B cell (primary cell): Measurements from ENCODE around the gene SLC6A6. TPM values are rescaled to one million over a fixed set of nuclear protein-coding genes. Genes with fewer than 3 reads are reported as not detected.

Source experiments
- ATAC-seq: fragments of 200-7000 bp; cut with Tn5 transposase; one replicate; pipeline ENCODE4 v1.10.0; 2021; ENCODE audit warnings: low read depth, mild to moderate bottlenecking, moderate number of reproducible peaks, moderate library complexity
- CTCF ChIA-PET: fragments of 350-600 bp; sonication (Branson Sonifier 250); formaldehyde crosslinking; loops from one replicate; lab custom pipeline; 2021; ENCODE audit warnings: antibody characterized with exemption, inconsistent platforms; lab: Charles Lee
- POLR2A ChIA-PET: fragments of 350-600 bp; sonication (Branson Sonifier 250); formaldehyde crosslinking; loops from one replicate; lab custom pipeline; 2021; ENCODE audit warnings: antibody characterized with exemption; lab: Charles Lee
- DNase-seq: peaks from one replicate; pipeline ENCODE4 v3.0.0; 2013
- H2AFZ ChIP-seq: 2 replicates; pipeline ENCODE4 v1.6.1; 2012; ENCODE audit warnings: mild to moderate bottlenecking, low read depth, low read length; ENCODE audit not compliant: insufficient read depth, poor library complexity, severe bottlenecking
- H3K27ac ChIP-seq, 2 donors: 1 replicate in 1 of 2; 2 replicates in 1 of 2; pipeline ENCODE4 v1.5.1; 2012 to 2013; ENCODE audit warnings: low read length in 2 of 2, mild to moderate bottlenecking in 2 of 2, moderate library complexity in 1 of 2
- H3K27me3 ChIP-seq, 4 experiments: fragments of 200-600 bp in 1 of 4; sonication (generic) in 1 of 4; replicated peaks in 1 of 4; 1 replicate in 2 of 4; 2 replicates in 2 of 4; pipeline versions ENCODE4 v1.6.1 to v1.7.0; 2013 to 2016; ENCODE audit warnings: low read length in 3 of 4, mild to moderate bottlenecking in 2 of 4, mixed read lengths in 1 of 4, moderate library complexity in 1 of 4; ENCODE audit not compliant: insufficient read depth in 4 of 4, control insufficient read depth in 3 of 4; ENCODE audit errors: control extremely low read depth in 1 of 4
- H3K36me3 ChIP-seq, 2 experiments: replicated peaks in 1 of 2; 1 replicate in 1 of 2; 2 replicates in 1 of 2; pipeline versions ENCODE4 v1.6.1 to v1.7.1; 2013; ENCODE audit warnings: low read length in 1 of 2; ENCODE audit not compliant: insufficient read depth in 2 of 2, control insufficient read depth in 1 of 2; ENCODE audit errors: control extremely low read depth in 1 of 2, extremely low read depth in 1 of 2
- H3K4me1 ChIP-seq, 2 donors: fragments of 200-600 bp in 1 of 2; sonication (generic) in 1 of 2; 1 replicate in 1 of 2; 2 replicates in 1 of 2; pipeline versions ENCODE4 v1.5.1 to v1.6.1; 2013 to 2017; ENCODE audit warnings: low read length in 2 of 2; ENCODE audit not compliant: control insufficient read depth in 2 of 2, insufficient read depth in 2 of 2
- H3K4me2 ChIP-seq: replicated peaks from 2 replicates; pipeline ENCODE3; 2012; ENCODE audit warnings: mild to moderate bottlenecking, low read depth, low read length; ENCODE audit not compliant: poor library complexity, severe bottlenecking
- H3K4me3 ChIP-seq, 5 experiments: fragments of 200-600 bp in 1 of 5; sonication (generic) in 1 of 5; 1 replicate in 3 of 5; 2 replicates in 2 of 5; pipeline versions ENCODE4 v1.5.1 to v1.7.0; 2011 to 2016; ENCODE audit warnings: low read length in 4 of 5, mild to moderate bottlenecking in 4 of 5, low read depth in 2 of 5, control low read depth in 1 of 5, moderate library complexity in 1 of 5; ENCODE audit not compliant: insufficient read depth in 1 of 5; ENCODE audit errors: control extremely low read depth in 1 of 5, extremely low read depth in 1 of 5
- H3K79me2 ChIP-seq: fragments of 200-600 bp; sonication (generic); one replicate; pipeline ENCODE4 v1.6.0; 2016; ENCODE audit warnings: low read length; ENCODE audit not compliant: control insufficient read depth, insufficient read depth
- H3K9ac ChIP-seq: fragments of 200-600 bp; sonication (generic); 2 replicates; pipeline ENCODE4 v1.6.1; 2017; ENCODE audit warnings: mild to moderate bottlenecking, low read length, moderate library complexity
- H3K9me3 ChIP-seq, 3 donors: one replicate each; pipeline versions ENCODE4 v1.6.1 to v1.7.1; 2013; ENCODE audit warnings: low read length in 2 of 3; ENCODE audit not compliant: control insufficient read depth in 2 of 3, insufficient read depth in 1 of 3; ENCODE audit errors: control extremely low read depth in 1 of 3
- H4K20me1 ChIP-seq: 2 replicates; pipeline ENCODE4 v1.6.0; 2012; ENCODE audit warnings: mild to moderate bottlenecking, low read length; ENCODE audit not compliant: insufficient read depth, control insufficient read depth, poor library complexity, severe bottlenecking
- H3K27ac Mint-ChIP-seq: one replicate; pipeline ENCODE4 v1.8.0; 2021; ENCODE audit warnings: mixed read lengths
- H3K27me3 Mint-ChIP-seq: one replicate; pipeline ENCODE4 v1.8.0; 2021; ENCODE audit warnings: mixed read lengths
- H3K4me1 Mint-ChIP-seq: one replicate; pipeline ENCODE4 v1.8.0; 2021; ENCODE audit warnings: mixed read lengths
- H3K4me3 Mint-ChIP-seq: one replicate; pipeline ENCODE4 v1.8.0; 2021; ENCODE audit warnings: mixed read lengths
- H3K9me3 Mint-ChIP-seq: one replicate; pipeline ENCODE4 v1.8.0; 2022; ENCODE audit warnings: mixed read lengths; ENCODE audit not compliant: insufficient read depth
- CTCF ChIP-seq: fragments of 200-600 bp; IDR thresholded peaks from one replicate; pipeline ENCODE4 v1.8.0; 2022; ENCODE audit warnings: antibody characterized with exemption, mild to moderate bottlenecking
- EZH2 ChIP-seq: IDR thresholded peaks from 2 replicates; pipeline ENCODE4 v1.6.1; 2012; ENCODE audit warnings: borderline replicate concordance, low read depth, mild to moderate bottlenecking, moderate library complexity, low read length; ENCODE audit not compliant: insufficient read depth, poor library complexity, severe bottlenecking
- WGBS: methylation state at CpG from one replicate; pipeline ENCODE4 v1.1.5; 2013; ENCODE audit warnings: missing lambda C conversion rate; ENCODE audit not compliant: insufficient coverage; 5-methylcytosine and 5-hydroxymethylcytosine counted together
- intact Hi-C: fragments of 100-400 bp; cut with micrococcal nuclease; formaldehyde crosslinking; loops from one replicate; pipeline ENCODE4 v1.10.0; 2022
- polyA plus RNA-seq: library from polyadenylated mRNA; depleted of rRNA; stranded (reverse); fragments of >200 nt; gene quantifications from 2 replicates; pipeline ENCODE4 v1.2.3, GENCODE V29; 2012
- total RNA-seq, 2 donors: library from RNA; stranded (reverse); fragments of 120-200 nt in 1 of 2; gene quantifications; 1 replicate in 1 of 2; 2 replicates in 1 of 2; pipeline versions ENCODE4 v1.2.3 to v1.2.4, GENCODE V29; 2013 to 2022

SLC6A6 gene
- total and polyA plus RNA-seq, 2 donors (not counting 1 experiment from before 2014, with no cell fraction given), result 34.2 to 48.7 TPM

DNA sequence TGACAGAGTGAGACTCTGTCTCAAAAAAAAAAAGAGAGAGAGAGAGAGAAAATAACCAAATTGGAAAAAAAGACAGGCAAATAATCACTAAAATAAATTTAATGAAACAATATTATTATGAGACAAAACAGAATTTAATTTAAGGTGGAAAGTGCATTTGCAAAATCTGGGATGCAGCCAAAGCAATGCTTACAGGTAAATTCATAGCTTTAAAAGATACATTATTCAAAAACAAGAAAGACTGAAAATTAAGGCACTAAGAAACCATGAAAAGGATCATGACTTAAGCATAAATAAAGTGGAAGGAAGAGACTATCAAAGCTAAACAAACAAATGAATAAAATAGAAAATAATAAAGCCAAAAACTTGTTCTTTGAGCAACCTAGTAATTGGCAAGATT is 100.1 kb downstream of the SLC6A6 start:
- no peaks in the 10 kb centered on the region for H3K36me3 ChIP-seq
- no peaks in the 10 kb centered on the region for H3K79me2 ChIP-seq
- TF ChIP-seq EZH2, result no peak
- TF ChIP-seq CTCF, result no peak
- no peaks in the 10 kb centered on the region for H3K4me1 ChIP-seq
- Mint-ChIP-seq H3K9me3 (peaks cover 6% of the 10 kb centered on the region), H3K4me3 (no peak overlapping the region), H3K27me3 (peaks cover 10% of the 10 kb centered on the region), H3K4me1 (no peaks in the 10 kb centered on the region), H3K27ac (no peak overlapping the region)
- H3K27ac ChIP-seq, result no peak overlapping the region
- H3K27me3 ChIP-seq, result peaks cover 0 to 4% (median 0%) of the 10 kb centered on the region in 4 experiments
- H3K4me2 ChIP-seq, result no peak overlapping the region
- peaks cover 0 to 17% (median 9%) of the 10 kb centered on the region in 3 donors for H3K9me3 ChIP-seq
- H2AFZ ChIP-seq, result no peak overlapping the region
- H3K9ac ChIP-seq, result no peak overlapping the region
- H3K4me3 ChIP-seq, result no peak overlapping the region
- no peak for ATAC-seq
- CTCF ChIA-PET, result no interaction called here
- intact Hi-C loops, result no loop called here
- POLR2A ChIA-PET, result no interaction called here
- H4K20me1 ChIP-seq, result no peaks in the 10 kb centered on the region
- no peak for DNase-seq

DNA sequence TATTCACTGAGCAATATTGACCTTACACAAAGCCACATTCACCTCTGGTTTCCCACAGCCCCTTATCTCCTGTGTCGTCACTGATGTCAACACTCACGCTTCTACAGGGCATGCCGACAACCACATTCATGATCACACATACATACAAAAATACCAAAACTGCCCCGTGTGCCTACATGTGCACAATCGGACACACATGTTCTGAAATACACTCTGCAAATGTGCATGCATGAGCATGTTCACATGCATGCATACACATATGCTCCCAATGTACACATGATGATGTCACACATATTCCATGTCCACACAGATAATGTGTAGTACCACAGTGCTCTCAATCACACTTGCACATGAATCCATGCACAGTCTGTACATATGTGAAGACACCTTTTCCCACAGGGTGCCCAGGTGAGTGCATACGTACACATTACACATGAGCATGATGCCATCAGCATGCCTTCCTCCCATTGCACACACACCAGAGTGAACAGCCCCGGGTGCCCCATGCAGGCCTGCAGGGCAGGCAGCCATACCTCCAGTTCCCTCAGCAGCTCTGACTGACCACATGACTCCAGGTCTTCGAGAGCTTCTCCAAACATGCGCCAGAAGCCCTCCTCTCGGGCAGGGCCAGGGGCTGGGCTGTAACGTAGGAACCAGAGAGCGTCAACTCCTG is 100.8 kb downstream of the SLC6A6 start:
- ChIA-PET CTCF (no interaction called here), POLR2A (no interaction called here)
- intact Hi-C loops, result no loop called here
- Histone ChIP-seq H3K27me3 (peaks cover 0 to 4% (median 0%) of the 10 kb centered on the region in 4 experiments), H3K79me2 (no peaks in the 10 kb centered on the region), H3K9me3 (peaks cover 0 to 18% (median 9%) of the 10 kb centered on the region in 3 donors), H3K36me3 (no peaks in the 10 kb centered on the region), H3K9ac (no peak overlapping the region), H2AFZ (no peak overlapping the region), H3K4me1 (no peaks in the 10 kb centered on the region), H4K20me1 (no peaks in the 10 kb centered on the region), H3K27ac (no peak overlapping the region), H3K4me3 (no peak overlapping the region), H3K4me2 (no peak overlapping the region)
- H3K27me3 Mint-ChIP-seq, result peaks cover 9% of the 10 kb centered on the region
- TF ChIP-seq CTCF (no peak), EZH2 (no peak)
- no peaks in the 10 kb centered on the region for H3K4me1 Mint-ChIP-seq
- ATAC-seq (no peak), DNase-seq (no peak)
- WGBS, result 97% methylated on average over 9 of the region's 12 CpGs
- no peak overlapping the region for H3K4me3 Mint-ChIP-seq
- no peak overlapping the region for H3K27ac Mint-ChIP-seq
- peaks cover 6% of the 10 kb centered on the region for H3K9me3 Mint-ChIP-seq
